Stimulated activated CD4-positive, alpha-beta T cell treated with anti-CD3 and anti-CD28 coated beads, Interleukin-15, amount 100 ng/mL, for 48 hours (primary cell): ENCODE data around the gene HELZ2.

Source experiments
- DNase-seq, 2 donors: peaks; one replicate each; pipeline ENCODE4 v3.0.0-alpha.2; 2020; ENCODE audit warnings: low read depth in 2 of 2

HELZ2 gene

DNA sequence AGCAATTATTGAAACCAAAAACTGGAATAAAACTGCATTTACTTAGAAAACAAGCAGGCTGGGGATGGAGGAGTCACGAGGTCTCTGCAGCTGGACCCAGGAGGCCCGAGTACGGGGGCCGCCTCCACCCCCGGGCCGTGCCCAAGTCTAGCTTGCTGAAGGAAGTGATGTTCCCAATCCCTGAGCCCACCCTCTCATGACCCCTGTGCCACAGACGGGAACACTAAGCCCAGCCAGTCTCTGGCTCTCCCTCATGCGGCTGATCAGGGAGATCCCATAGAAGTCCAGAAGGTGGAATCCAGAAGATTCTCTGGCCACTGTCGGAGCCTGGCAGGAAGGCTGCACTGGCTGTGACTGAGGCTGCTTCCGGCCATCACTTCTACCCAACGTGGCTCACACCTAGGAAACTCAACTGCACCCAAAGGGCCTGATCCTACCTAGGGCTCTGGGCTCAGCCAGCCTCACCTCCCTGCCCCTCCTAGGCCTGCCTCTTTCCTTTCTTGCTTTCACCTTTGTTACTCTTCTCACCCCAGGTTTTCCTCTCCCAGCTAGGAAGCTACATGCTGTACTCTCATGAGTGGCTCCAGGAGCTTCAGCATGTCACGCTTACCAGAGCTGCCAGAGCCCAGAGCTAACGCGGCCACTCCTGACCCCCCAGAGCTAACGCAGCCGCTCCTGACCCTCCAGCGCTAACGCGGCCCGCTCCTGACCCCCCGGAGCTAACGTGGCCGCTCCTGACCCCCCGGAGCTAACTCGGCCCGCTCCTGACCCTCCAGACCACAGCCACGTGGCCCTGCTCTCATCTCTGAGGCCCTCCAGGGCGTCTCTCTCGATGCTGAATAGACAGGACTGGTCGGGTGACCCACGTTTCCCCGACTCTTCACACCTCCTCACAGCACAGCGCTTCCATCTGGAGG, 24.7 kb upstream of the HELZ2 start:
- no peak for DNase-seq

GRCh38 chr20:63597651-63598478, 23.8 kb upstream of the HELZ2 start:
- no peak for DNase-seq

DNA sequence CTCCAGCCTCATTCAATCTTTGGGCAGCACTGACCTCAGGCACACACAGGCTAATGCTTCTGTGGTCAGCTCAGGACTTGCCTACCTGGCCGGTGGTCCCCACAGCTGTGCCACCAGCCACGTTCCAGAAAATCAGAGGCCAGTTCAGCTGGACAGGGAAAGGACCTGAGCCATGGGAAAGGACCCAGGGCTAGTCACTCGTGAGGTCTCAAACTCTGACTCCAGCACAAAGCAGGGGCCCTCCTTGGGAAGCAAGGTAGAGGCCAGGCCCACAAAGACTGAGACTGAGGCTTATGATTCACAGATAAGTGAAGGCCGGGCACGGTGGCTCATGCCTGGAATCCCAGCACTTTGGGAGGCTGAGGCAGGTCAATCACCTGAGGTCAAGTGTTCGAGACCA, 22.4 kb upstream of the HELZ2 start:
- no peak for DNase-seq

- DNase-seq: no peak
These were observed 21.5 kb upstream of the HELZ2 start for GRCh38 chr20:63595416-63596127.

GRCh38 chr20:63594043-63594561, 20.1 kb upstream of the HELZ2 start:
- no peak for DNase-seq

GRCh38 chr20:63592661-63593060, 18.6 kb upstream of the HELZ2 start:
- DNase-seq: no peak

- DNase-seq: no peak
These were observed 17.8 kb upstream of the HELZ2 start for GRCh38 chr20:63591786-63592355.

DNA sequence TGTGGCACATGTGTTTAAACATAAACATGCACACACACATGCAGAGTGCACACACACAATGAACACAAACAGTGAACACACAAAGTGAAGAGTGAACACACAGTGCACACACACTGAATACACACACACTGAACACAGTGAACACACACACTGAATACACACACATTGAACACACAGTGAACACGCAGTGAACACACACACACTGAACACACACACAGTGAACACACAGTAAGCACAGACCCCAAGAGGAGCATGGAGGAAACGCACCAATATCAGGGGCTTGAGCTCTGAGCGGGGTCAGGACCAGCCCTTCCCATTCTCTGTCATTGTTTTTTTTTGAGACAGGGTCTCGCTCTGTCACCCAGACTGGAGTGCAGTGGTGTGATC, 17.1 kb upstream of the HELZ2 start:
- no peak for DNase-seq

- DNase-seq: no peak
These were observed 16.4 kb upstream of the HELZ2 start for GRCh38 chr20:63590218-63591146.

GRCh38 chr20:63589261-63590217, 15.5 kb upstream of the HELZ2 start:
- no peak for DNase-seq

GRCh38 chr20:63588641-63589041, 14.6 kb upstream of the HELZ2 start:
- no peak for DNase-seq

DNA sequence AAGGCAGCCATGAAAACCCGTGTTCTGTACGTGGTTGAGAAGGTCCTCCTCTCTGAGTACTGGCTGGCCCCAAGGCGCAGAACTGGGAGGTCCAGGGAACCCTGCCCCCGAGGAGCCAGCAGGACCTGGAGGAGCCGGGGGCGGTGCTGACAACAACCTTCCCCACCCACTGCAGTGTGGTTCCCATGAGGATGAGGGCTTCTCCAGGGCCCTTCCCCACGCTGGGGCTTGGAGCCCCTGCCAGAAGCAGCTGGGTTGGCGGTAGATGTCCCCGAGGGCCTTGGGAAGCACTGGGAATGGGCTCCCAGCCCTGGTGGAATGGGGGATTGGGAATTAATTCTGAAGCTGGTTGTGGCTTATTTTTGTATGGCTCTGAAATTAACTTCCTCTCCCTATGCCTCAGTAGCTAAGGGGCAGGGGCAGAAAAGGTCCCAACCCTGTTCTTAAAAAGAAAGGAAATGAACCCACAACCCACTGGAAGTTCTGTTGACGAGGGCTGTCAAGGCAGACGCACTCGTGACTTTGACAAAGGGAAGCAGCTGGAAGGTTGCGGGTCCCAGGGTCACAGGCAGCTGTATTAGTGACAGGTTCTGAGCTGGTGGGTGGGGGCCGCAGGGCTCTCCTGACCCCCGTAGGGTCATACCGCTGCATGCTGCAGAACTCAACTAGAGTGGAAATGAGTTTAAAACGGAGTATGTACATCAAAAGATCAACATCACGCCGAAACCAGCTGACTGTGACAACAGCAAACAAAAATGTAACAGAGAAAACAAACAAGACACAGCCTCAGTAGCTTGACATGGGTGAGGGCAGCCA, 13.9 kb upstream of the HELZ2 start:
- DNase-seq: no peak

DNA sequence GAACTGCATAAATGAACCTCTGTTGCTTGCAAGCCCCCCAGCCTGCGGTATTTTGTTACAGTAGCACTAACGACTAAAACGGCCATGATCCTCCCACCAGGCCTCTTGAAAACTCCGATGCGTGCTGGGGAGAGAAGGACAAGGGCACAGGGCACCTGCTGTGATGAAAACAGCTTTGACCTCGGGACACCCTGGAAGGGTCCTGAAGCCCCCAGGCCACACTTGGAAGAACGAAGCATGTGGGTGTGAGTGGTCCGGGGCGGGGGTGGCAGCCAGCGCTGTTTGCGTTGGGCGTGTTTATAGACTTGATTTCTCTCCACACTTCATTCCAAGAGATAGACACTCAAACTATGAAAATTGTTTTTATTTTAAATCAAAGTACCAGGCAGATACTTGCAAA, 13.2 kb upstream of the HELZ2 start:
- no peak for DNase-seq

DNA sequence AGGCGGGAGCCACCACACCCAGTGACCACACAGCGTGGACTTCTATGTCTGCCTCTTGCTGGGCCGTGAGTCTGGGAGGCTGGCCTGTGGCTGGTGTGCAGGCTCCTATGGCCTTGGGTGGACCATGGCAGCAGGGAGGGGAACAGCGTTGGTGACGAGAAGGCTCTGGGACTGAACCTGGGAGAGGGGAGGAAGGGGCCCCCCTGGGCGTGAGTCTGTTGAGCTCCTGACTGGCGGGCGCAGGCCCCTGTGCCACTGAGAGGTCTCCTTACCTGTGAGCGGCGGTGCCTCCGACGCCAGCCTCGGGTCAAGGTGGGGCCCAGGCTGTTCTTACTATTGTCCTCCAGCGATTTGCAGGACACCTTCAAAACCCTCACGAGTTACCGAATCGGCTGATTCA, 12.8 kb upstream of the HELZ2 start:
- no peak for DNase-seq

DNA sequence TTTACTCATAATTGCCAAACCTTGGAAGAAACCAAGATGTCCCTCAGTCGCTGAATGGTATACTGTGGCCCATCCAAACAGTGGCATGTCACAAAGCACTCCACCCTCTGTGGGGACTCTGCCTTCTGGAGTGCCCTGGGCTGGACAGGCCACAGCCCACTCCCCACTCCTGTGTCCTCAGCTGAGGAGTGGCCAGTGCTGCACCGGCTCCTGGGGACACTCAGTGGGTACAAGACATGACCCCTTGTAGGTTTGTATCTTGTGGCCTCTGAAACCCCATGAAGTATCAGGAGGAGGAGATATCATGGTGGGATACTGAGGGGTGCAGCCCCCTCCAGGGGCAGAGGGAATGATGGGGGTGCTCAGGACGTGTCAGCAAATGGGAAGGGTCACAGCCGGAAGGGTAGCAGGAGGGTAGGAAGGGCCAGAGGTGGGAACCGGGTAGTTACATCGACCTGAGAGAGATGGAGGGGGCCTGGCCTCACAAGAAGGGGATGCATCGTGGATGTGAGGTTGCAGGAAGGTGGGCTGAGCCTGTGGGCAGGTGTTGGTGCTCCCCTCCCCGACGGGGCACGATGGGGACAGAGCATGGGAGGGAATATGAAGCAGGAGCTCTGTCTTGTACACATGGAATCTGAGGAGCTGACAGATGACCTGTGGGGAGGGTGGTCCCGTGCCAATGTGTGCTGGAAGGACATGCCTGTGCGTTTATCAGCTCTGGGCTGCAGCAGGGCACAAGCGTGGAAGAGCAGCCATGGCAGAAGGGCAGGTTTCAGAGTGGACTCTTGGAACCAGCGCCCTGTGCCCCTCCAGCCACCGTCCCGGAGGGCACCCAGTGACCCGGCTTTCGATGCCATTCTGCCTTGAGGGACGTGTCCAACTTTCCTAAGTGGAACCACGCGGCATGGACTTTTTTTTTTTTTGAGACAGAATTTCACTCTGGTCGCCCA, 11.9 kb upstream of the HELZ2 start:
- DNase-seq: no peak

DNA sequence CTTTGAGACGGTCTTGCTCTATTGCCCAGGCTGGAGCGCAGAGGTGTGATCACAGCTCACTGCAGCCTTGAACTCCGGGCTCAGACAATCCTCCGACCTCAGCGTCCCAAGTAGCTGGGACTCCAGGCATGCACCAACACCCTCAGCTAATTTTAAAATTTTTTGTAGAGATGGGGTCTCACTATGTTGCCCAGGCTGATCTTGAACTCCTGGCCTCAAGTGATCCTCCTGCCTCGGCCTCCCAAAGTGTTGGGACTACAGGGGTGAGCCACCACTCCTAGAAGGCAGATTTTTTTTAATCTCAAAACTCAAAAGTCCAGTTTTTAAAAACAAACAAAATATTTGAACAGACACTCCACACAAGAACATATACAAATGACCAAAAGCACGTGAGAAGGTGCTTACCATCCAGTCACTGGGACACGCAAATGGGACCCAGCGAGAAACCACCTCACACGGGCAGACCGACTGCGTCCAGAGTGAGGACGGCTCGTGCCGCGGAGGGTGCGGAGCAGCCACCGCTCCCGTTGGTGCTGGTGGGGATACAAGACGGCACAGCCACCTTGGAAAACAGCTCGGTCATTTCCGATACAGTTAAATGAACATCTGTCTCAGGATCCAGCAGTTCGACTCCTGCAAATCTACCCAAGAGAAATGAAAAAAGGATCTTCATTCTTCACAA, 8.5 kb upstream of the HELZ2 start:
- DNase-seq: no peak
